A673 (cell line): ENCODE data around the gene ELAPOR1.

Experiments used
- EZH2 ChIP-seq: fragments of 200-600 bp; sonication (generic); IDR thresholded peaks from 2 replicates; pipeline ENCODE4 v1.6.1; 2017; ENCODE audit warnings: borderline replicate concordance, low read depth, mild to moderate bottlenecking, mixed read lengths, antibody characterized with exemption, low read length; ENCODE audit not compliant: poor library complexity, severe bottlenecking
- TF ChIP-seq, protein P1 (sequence below): fragments of 300-800, 200-600 bp; sonication (generic); conservative IDR thresholded peaks from 2 replicates; pipeline ENCODE4 v1.5.1; 2017; ENCODE audit warnings: low read depth, mild to moderate bottlenecking, antibody characterized with exemption, low read length, moderate library complexity, mixed read lengths

DNA sequence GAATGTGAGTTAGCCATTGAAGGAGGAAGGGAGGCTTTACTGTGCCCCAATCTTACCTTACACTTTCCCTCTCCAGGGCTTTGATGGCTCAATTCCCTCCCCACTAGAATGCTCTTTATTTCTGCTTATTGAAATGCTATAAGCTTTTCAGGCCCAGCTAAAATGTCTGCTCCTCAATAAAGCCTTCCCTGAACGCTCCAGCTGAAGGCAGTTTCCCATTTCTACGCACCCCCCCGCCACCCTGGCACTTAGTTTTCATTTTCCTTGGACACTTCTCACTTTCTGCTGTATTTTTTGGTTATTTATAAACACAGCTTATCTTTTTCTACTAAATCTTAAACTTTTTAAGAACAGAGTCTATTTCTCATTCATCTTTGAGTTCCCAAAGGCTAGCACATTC, 30.4 kb upstream of the ELAPOR1 start:
- TF ChIP-seq, protein P1, sequence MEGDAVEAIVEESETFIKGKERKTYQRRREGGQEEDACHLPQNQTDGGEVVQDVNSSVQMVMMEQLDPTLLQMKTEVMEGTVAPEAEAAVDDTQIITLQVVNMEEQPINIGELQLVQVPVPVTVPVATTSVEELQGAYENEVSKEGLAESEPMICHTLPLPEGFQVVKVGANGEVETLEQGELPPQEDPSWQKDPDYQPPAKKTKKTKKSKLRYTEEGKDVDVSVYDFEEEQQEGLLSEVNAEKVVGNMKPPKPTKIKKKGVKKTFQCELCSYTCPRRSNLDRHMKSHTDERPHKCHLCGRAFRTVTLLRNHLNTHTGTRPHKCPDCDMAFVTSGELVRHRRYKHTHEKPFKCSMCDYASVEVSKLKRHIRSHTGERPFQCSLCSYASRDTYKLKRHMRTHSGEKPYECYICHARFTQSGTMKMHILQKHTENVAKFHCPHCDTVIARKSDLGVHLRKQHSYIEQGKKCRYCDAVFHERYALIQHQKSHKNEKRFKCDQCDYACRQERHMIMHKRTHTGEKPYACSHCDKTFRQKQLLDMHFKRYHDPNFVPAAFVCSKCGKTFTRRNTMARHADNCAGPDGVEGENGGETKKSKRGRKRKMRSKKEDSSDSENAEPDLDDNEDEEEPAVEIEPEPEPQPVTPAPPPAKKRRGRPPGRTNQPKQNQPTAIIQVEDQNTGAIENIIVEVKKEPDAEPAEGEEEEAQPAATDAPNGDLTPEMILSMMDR, result no peak
- TF ChIP-seq EZH2, result no peak
